CD4-positive, CD25-positive, alpha-beta regulatory T cell (primary cell): ENCODE data around the gene ADAMTS5. TPM values are rescaled to one million over a fixed set of nuclear protein-coding genes. Genes with fewer than 3 reads are reported as not detected.

Experiments used
- ATAC-seq, 2 donors: fragments of 150-1000 bp; cut with Tn5 transposase; one replicate each; pipeline ENCODE4 v1.10.0; 2021; ENCODE audit warnings: low read depth in 2 of 2, moderate number of reproducible peaks in 2 of 2, moderate library complexity in 1 of 2
- DNase-seq, 3 donors: peaks; one replicate each; pipeline versions ENCODE4 v3.0.0 to v3.0.0-alpha.2; 2012 to 2022; ENCODE audit warnings: mixed read lengths in 1 of 3
- H3K27ac ChIP-seq: one replicate; pipeline ENCODE4 v1.7.0; 2013; ENCODE audit warnings: mild to moderate bottlenecking, low read length; ENCODE audit not compliant: insufficient read depth, poor library complexity, severe bottlenecking
- H3K27me3 ChIP-seq: one replicate; pipeline ENCODE4 v1.7.0; 2013; ENCODE audit warnings: low read length; ENCODE audit not compliant: control insufficient read depth, insufficient read depth
- H3K36me3 ChIP-seq: one replicate; pipeline ENCODE4 v1.7.0; 2013; ENCODE audit warnings: mild to moderate bottlenecking, low read length, moderate library complexity; ENCODE audit not compliant: control insufficient read depth, insufficient read depth
- H3K4me1 ChIP-seq: 2 replicates; pipeline ENCODE4 v1.7.0; 2013; ENCODE audit warnings: mild to moderate bottlenecking, low read length; ENCODE audit not compliant: insufficient read depth, control insufficient read depth, poor library complexity, severe bottlenecking
- H3K4me3 ChIP-seq: one replicate; pipeline ENCODE4 v1.7.0; 2013; ENCODE audit warnings: low read depth, mild to moderate bottlenecking, low read length, moderate library complexity
- H3K9me3 ChIP-seq, 2 experiments: 1 replicate in 1 of 2; 2 replicates in 1 of 2; pipeline ENCODE4 v1.7.0; 2013; ENCODE audit warnings: low read length in 2 of 2, mild to moderate bottlenecking in 1 of 2, moderate library complexity in 1 of 2; ENCODE audit not compliant: control insufficient read depth in 2 of 2
- H3K27ac Mint-ChIP-seq, 3 donors: one replicate each; pipeline ENCODE4 v1.8.0; 2020 to 2022; ENCODE audit warnings: mild to moderate bottlenecking in 3 of 3, mixed read lengths in 3 of 3, moderate library complexity in 2 of 3
- H3K27me3 Mint-ChIP-seq: one replicate; pipeline ENCODE4 v1.8.0; 2022; ENCODE audit warnings: mild to moderate bottlenecking, mixed read lengths
- H3K36me3 Mint-ChIP-seq: one replicate; pipeline ENCODE4 v1.8.0; 2020; ENCODE audit warnings: mixed read lengths
- H3K4me1 Mint-ChIP-seq, 4 donors: one replicate each; pipeline ENCODE4 v1.8.0; 2020 to 2022; ENCODE audit warnings: mixed read lengths in 4 of 4, mild to moderate bottlenecking in 1 of 4
- H3K4me3 Mint-ChIP-seq, 4 donors: one replicate each; pipeline ENCODE4 v1.8.0; 2020 to 2022; ENCODE audit warnings: mild to moderate bottlenecking in 4 of 4, mixed read lengths in 4 of 4, moderate library complexity in 3 of 4
- H3K9me3 Mint-ChIP-seq, 7 donors: one replicate each; pipeline ENCODE4 v1.8.0; 2020 to 2022; ENCODE audit warnings: mixed read lengths in 7 of 7, mild to moderate bottlenecking in 3 of 7, moderate library complexity in 2 of 7
- polyA plus RNA-seq, 4 donors: library from polyadenylated mRNA; unstranded; fragments of 300-500 nt; fragmentation: Illumina TruSeq; gene quantifications; one replicate each; pipeline ENCODE4 v1.2.3, GENCODE V29; 2021
- total RNA-seq: library from RNA; stranded (reverse); gene quantifications from one replicate; pipeline ENCODE4 v1.2.3, GENCODE V29; 2022

The ADAMTS5 gene
- total and polyA plus RNA-seq, 5 donors from 2014 or later, result not detected

GRCh38 chr21:26958788-26959187 lies 8.1 kb downstream of the ADAMTS5 start:
- Histone ChIP-seq H3K9me3 (no peaks in the 10 kb centered on the region), H3K27ac (no peak overlapping the region), H3K4me1 (no peaks in the 10 kb centered on the region), H3K36me3 (no peaks in the 10 kb centered on the region), H3K27me3 (no peaks in the 10 kb centered on the region), H3K4me3 (no peak overlapping the region)
- no peak for DNase-seq
- no peak overlapping the region for H3K27ac Mint-ChIP-seq
- no peaks in the 10 kb centered on the region for H3K4me1 Mint-ChIP-seq
- peaks cover 0 to 3% (median 0%) of the 10 kb centered on the region in 7 donors for H3K9me3 Mint-ChIP-seq
- ATAC-seq, result no peak
- no peaks in the 10 kb centered on the region for H3K36me3 Mint-ChIP-seq
- H3K27me3 Mint-ChIP-seq, result no peaks in the 10 kb centered on the region
- no peak overlapping the region for H3K4me3 Mint-ChIP-seq

- no peaks in the 10 kb centered on the region for H3K36me3 Mint-ChIP-seq
- DNase-seq (no peak), ATAC-seq (no peak)
- H3K4me3 Mint-ChIP-seq, result no peak overlapping the region
- H3K27me3 Mint-ChIP-seq, result no peaks in the 10 kb centered on the region
- no peak overlapping the region for H3K4me3 ChIP-seq
- H3K27me3 ChIP-seq, result no peaks in the 10 kb centered on the region
- H3K9me3 Mint-ChIP-seq, result peaks cover 0 to 3% (median 0%) of the 10 kb centered on the region in 7 donors
- H3K4me1 Mint-ChIP-seq, result no peaks in the 10 kb centered on the region
- no peaks in the 10 kb centered on the region for H3K4me1 ChIP-seq
- no peak overlapping the region for H3K27ac Mint-ChIP-seq
- no peak overlapping the region for H3K27ac ChIP-seq
- H3K36me3 ChIP-seq, result no peaks in the 10 kb centered on the region
- H3K9me3 ChIP-seq, result no peaks in the 10 kb centered on the region
Measured at GRCh38 chr21:26956813-26957212, 10.1 kb downstream of the ADAMTS5 start.

GRCh38 chr21:26956216-26956615 lies 10.7 kb downstream of the ADAMTS5 start:
- Histone ChIP-seq H3K9me3 (no peaks in the 10 kb centered on the region), H3K4me3 (no peak overlapping the region), H3K27me3 (no peaks in the 10 kb centered on the region), H3K36me3 (no peaks in the 10 kb centered on the region), H3K27ac (no peak overlapping the region), H3K4me1 (no peaks in the 10 kb centered on the region)
- peak overlapping the region in 1 of 3 donors; percentile 38 for H3K27ac Mint-ChIP-seq
- no peak overlapping the region for H3K4me3 Mint-ChIP-seq
- peaks cover 0 to 3% (median 0%) of the 10 kb centered on the region in 7 donors for H3K9me3 Mint-ChIP-seq
- no peaks in the 10 kb centered on the region for H3K4me1 Mint-ChIP-seq
- no peak for ATAC-seq
- H3K27me3 Mint-ChIP-seq, result no peaks in the 10 kb centered on the region
- H3K36me3 Mint-ChIP-seq, result no peaks in the 10 kb centered on the region
- DNase-seq, result no peak

- Mint-ChIP-seq H3K4me1 (no peaks in the 10 kb centered on the region), H3K9me3 (peaks cover 0 to 3% (median 0%) of the 10 kb centered on the region in 7 donors), H3K36me3 (no peaks in the 10 kb centered on the region), H3K27me3 (no peaks in the 10 kb centered on the region), H3K27ac (no peak overlapping the region), H3K4me3 (no peak overlapping the region)
- ATAC-seq (no peak), DNase-seq (no peak)
- Histone ChIP-seq H3K4me3 (no peak overlapping the region), H3K27ac (no peak overlapping the region), H3K4me1 (no peaks in the 10 kb centered on the region), H3K27me3 (no peaks in the 10 kb centered on the region), H3K9me3 (no peaks in the 10 kb centered on the region), H3K36me3 (no peaks in the 10 kb centered on the region)
Measured at GRCh38 chr21:26954662-26955121, 12.2 kb downstream of the ADAMTS5 start.

GRCh38 chr21:26952374-26953066 lies 14.4 kb downstream of the ADAMTS5 start:
- DNase-seq (no peak), ATAC-seq (no peak)
- Histone ChIP-seq H3K4me3 (no peak overlapping the region), H3K27ac (no peak overlapping the region), H3K4me1 (no peaks in the 10 kb centered on the region), H3K36me3 (no peaks in the 10 kb centered on the region), H3K9me3 (no peaks in the 10 kb centered on the region), H3K27me3 (no peaks in the 10 kb centered on the region)
- H3K4me1 Mint-ChIP-seq, result no peaks in the 10 kb centered on the region
- H3K27ac Mint-ChIP-seq, result no peak overlapping the region
- H3K27me3 Mint-ChIP-seq, result no peaks in the 10 kb centered on the region
- peaks cover 0 to 3% (median 0%) of the 10 kb centered on the region in 7 donors for H3K9me3 Mint-ChIP-seq
- H3K4me3 Mint-ChIP-seq, result no peak overlapping the region
- H3K36me3 Mint-ChIP-seq, result no peaks in the 10 kb centered on the region

- no peaks in the 10 kb centered on the region for H3K4me1 Mint-ChIP-seq
- no peaks in the 10 kb centered on the region for H3K27me3 Mint-ChIP-seq
- Histone ChIP-seq H3K27ac (no peak overlapping the region), H3K4me3 (no peak overlapping the region), H3K27me3 (no peaks in the 10 kb centered on the region), H3K4me1 (no peaks in the 10 kb centered on the region), H3K9me3 (no peaks in the 10 kb centered on the region), H3K36me3 (no peaks in the 10 kb centered on the region)
- no peak overlapping the region for H3K4me3 Mint-ChIP-seq
- DNase-seq (no peak), ATAC-seq (no peak)
- no peak overlapping the region for H3K27ac Mint-ChIP-seq
- H3K9me3 Mint-ChIP-seq, result peaks cover 0 to 5% (median 0%) of the 10 kb centered on the region in 7 donors
- H3K36me3 Mint-ChIP-seq, result no peaks in the 10 kb centered on the region
Measured at GRCh38 chr21:26949830-26950229, 17.1 kb downstream of the ADAMTS5 start.

GRCh38 chr21:26948194-26948593 lies 18.7 kb downstream of the ADAMTS5 start:
- H3K27ac Mint-ChIP-seq, result no peak overlapping the region
- no peaks in the 10 kb centered on the region for H3K4me1 Mint-ChIP-seq
- no peaks in the 10 kb centered on the region for H3K27me3 Mint-ChIP-seq
- no peaks in the 10 kb centered on the region for H3K36me3 Mint-ChIP-seq
- no peak overlapping the region for H3K4me3 Mint-ChIP-seq
- no peak for ATAC-seq
- H3K27me3 ChIP-seq, result no peaks in the 10 kb centered on the region
- H3K9me3 Mint-ChIP-seq, result peaks cover 0 to 5% (median 0%) of the 10 kb centered on the region in 7 donors
- no peaks in the 10 kb centered on the region for H3K36me3 ChIP-seq
- no peak overlapping the region for H3K27ac ChIP-seq
- DNase-seq, result no peak
- H3K4me3 ChIP-seq, result no peak overlapping the region
- no peaks in the 10 kb centered on the region for H3K4me1 ChIP-seq
- H3K9me3 ChIP-seq, result no peaks in the 10 kb centered on the region
